Germinal center (tissue), 1 donor: ENCODE results near the gene ST6GALNAC3.
A peak's percentile ranks its signal among the peaks of the same experiment; 100 is the strongest.
"Not testable (repeated sequence)": the region's sequence is repeated elsewhere in the genome, so short reads cannot be mapped to it uniquely, and the experiment has no call there.

Experiments
- DNase-seq: peaks from one replicate; pipeline ENCODE4 v3.0.0; 2012; ENCODE audit warnings: mixed read lengths, low spot score

ST6GALNAC3 gene

DNA sequence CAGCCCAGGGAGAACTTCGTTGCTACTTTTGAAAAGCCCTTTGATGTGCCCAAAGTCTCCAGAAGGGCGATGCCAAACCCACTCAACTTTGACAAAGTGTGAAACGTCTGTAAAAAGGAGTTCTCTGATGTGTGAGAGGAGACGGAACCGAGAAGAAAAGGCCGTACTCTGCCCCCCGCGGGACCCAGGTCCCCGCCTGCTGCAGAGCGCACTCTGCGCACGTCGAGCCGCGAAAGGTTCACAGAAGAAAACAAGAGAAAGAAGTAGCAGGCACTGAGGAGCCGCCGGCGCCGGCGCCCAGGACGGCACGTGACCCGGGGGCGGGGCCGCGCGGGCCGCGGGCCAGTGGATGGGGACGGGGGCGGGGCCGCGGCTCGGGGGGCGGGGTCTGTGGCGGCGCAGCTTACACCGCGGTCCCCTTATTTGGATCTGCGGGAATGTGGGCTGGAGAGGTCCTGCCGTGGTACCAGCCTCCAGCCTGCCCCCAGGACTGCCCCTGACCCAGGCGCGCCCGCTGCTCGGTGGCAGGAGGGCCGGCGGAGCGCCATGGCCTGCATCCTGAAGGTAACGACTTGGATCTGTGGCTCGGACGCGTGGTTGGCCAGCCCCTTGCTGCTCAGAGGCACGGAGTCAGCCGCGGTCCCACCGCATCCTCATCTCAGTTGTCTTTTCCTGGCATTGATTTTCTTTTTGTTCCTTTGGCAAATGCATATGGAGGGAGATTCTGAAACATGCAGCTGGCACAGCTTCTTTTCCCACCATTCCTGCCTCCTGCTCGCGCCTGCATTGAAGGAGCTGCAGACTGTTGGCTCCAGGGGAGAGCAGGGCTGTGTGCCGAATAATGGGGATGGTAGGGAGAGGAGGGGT lies at the start of gene ST6GALNAC3:
Gene ST6GALNAC3, plus strand, starts transcription at position 426 of the 867 bp plus-strand sequence.
- DNase-seq = peak; percentile 68

DNA sequence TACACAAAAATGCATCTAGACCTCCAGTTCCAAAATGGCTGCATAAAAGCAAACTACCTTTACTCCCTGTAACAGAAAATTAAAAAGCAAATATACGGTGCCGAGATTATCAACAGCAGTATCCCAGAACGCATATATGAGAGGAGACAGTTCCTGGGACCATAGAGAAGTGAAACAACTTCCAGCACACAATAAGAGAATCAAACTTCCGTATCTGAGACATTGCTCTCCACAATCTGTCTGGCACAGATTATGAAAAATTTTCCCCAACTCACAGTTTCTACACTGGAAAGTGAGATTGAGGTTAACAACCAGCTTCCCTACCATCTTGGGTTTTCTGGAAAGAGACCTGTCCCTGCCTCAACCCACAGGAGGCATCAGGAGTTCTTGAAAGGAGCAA lies 47.2 kb upstream of the ST6GALNAC3 start:
- no peak for DNase-seq

DNA sequence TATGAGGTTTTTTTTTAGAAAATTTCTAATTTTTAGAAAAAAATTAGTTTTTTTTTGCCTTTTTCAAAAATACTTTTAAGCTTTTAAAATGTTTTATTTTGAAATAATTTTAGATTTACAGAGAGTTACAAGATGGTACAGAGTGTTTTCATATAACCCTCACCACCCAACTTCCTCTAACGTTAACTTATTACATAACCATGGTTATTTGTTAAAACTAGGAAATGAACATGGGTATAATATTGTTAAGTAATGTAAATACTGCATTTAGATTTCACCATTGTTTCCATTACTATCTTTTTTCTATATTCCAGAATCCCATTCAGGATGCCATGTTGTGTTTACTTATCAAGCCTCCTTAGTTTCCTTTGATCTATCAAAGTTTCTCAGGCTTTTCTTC lies 45.2 kb upstream of the ST6GALNAC3 start:
- DNase-seq = no peak

DNA sequence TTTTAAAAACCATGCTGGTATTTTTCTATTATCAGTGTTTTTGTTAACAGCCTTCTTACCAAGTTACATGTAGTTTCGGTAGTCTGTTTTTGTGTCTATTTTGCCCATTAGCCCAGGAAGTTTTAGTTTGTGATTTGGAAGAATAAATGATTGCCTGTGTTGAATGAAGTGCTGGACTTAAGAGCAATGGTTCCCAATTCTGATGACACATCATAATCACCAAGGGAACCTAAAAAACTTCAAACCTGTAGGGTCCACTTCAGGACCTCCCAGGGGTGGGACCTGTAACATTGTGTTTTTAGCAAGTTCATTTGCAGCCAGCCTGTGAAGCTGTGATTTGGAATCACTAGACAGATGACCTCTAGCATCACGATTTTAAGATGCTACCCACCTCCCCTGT lies 43.0 kb upstream of the ST6GALNAC3 start:
- no peak for DNase-seq

DNA sequence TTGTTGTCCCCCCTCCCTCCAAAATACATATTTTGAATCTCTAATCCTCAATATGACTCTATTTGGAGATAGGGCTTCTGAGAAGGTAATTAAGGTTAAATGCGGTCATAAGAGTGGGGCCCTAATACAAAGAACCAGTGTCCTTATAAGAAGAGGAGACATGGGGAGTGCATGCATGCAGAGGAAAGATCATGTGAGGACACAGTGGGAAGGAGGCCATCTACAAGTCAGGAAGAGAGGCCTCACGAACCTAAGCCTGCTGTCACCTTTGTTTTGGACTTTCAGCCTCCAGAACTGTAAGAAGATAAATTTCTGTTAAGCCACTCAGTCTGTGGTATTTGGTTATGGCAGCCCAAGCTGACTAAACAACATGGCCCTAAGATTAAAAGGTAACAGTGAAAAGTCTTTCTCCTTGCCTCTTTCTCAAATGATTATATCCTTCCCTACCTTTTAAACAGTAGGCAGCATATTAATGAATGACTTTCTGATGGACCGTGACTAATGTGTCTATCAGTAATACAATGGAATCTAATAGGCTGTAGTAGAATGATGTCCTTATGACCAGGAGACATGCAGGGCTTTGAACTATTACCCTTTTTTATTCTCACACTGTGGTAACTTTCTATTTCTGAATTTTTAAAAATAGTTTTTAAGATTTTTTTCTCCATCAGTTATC lies 40.6 kb upstream of the ST6GALNAC3 start:
- DNase-seq = no peak

DNA sequence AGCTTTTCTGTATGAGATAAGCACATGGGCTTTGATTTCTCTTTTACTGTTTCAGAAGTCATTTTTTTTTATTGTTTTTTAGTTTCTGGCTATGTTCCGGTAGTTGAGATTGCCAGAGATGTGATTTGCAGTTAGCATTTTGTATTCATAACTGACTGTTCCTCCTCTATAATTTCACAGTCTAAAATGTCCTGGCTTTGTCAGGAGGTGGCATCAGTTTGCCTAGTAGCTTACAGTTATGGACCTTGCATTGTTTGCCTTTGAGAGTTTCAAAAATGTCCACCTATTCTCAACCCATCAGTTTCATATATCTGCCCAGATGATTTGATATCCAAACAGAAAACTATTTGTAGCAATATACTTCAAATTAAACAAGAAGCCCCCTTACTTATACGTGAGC lies 39.5 kb upstream of the ST6GALNAC3 start:
- no peak for DNase-seq

DNA sequence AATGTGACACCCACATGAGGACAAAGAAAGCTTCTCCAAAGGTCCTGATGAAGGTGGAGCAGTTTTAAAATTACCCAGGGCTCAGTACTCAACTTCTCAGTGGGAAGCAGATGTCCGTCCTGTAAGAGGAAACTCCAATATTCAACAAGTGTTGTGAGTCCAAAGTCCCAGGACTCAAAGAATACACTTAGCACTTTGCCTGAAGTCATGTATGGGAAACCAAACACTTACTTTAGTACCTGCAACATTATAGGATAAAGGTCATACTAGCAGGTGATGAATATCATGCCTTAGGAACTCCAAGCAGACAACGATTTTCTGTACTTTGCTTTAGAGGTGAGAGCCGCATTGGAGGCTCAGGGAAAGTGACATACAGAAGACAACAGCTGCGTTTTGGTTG lies 37.2 kb upstream of the ST6GALNAC3 start:
- DNase-seq = no peak

DNA sequence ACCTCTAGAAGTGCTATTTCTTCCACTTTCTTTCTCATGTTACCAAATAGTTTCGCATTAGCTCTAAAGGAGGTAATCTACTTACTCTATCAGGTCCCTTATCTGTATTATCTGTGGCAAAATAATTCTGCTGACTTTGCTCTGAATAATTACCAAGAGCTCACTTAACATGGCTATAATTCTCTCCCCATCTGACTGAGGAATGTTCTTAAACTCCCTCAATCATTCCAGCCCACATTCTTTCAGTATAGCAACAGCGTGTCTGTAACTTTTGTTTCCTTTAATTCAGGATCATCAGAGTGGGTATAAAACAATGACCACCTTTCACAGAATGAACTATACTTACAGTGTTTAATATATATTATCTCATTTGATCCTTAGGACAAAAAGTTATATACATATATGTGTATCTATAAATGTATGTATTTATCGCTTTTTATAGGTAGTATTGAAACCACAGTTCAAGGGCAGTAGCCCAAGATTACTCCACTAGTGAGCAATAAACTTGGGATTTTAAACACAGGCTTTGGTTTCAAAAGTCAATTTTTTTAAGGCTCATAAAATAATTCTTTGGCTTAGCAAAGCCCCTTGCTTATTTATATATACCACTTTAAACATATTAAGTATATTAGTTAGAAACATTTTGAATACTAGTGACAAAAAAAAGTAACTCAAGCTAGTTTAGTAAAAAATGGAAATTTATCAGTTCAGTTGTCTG lies 36.1 kb upstream of the ST6GALNAC3 start:
- DNase-seq = no peak

DNA sequence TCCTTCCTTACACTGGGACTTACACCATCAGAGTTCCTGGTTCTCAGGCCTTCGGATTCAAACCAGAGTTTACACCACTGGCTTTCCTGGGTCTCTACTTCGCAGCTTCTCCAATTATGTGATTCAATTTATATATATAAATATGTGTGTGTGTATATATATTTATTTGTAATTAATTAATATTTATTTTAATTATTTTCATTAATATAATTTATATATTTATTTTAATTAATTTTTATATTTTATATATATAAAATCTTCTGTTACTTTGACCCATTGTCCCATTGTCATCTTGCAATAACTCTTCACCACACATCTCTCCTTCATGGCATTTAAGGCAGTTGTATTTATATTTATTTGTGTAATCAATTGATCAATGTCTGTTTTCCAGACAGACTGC lies 28.4 kb upstream of the ST6GALNAC3 start:
- DNase-seq = no peak

DNA sequence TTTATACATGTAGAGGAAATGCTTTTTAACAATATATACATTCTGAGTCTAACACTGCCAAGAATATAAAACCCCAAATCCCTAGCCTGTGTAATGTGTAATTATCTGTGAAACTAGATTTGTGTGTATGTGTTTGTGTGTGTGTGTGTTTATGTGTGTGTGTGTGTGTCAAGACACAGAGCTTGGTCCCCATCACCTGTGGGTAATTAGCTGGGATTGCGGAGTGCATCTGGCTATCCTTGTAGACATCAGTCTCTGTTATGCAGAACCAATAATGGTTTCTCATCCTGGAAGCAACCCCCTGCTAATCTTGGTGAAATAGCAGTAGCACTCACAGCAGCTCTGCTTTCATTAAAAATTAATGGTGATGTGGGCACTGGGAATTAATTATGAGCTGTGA lies 26.3 kb upstream of the ST6GALNAC3 start:
- no peak for DNase-seq

DNA sequence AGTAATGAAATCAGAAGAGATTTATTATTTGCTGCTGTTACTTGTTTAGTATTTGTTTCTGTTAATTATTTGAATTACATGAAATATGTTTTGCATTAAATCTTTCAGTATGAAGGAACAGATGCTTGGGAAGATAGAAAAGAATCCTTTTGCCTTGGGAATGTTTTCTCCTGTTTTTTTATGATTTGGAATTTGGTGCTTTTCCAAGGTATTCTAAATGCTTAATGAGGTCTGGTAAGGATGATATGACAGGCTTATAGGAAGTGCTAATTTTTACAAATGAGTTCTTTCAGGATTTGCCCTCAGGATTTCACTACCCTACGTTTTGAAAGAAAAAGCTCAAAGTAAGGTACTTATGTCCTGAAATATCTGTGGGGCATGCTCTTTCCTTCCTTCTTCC lies 25.6 kb upstream of the ST6GALNAC3 start:
- DNase-seq = no peak

DNA sequence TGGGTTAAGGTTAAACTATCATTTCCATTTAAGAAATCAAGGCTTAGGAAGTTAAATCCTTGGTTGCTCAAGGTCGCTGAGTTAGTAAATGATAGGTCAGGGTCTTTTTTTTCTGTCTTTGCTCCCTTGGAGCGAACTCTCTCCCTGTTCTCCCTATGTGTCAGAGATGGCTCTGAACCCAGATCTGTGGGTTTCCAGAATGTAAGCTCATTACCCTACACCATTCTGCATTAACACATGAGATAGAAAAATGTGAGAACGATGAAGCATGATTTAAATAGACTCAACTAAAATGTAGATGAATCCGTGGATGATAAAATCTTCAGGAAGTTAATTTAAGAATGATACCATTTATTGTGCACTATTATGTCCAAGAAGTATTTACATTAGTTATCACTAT lies 25.0 kb upstream of the ST6GALNAC3 start:
- DNase-seq = no peak

DNA sequence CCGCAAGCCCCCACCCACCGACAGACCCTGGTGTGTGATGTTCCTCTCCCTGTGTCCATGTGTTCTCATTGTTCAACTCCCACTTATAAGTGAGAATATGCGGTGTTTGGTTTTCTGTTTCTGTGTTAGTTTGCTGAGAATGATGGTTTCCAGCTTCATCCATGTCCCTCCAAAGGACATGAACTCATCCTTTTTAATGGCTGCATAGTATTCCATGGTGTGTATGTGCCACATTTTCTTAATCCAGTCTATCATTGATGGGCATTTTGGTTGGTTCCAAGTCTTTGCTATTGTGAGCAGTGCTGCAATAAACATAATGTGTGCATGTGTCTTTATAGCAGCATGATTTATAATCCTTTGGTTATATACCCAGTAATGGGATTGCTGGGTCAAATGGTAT lies 24.5 kb upstream of the ST6GALNAC3 start:
- DNase-seq = not testable (repeated sequence)

DNA sequence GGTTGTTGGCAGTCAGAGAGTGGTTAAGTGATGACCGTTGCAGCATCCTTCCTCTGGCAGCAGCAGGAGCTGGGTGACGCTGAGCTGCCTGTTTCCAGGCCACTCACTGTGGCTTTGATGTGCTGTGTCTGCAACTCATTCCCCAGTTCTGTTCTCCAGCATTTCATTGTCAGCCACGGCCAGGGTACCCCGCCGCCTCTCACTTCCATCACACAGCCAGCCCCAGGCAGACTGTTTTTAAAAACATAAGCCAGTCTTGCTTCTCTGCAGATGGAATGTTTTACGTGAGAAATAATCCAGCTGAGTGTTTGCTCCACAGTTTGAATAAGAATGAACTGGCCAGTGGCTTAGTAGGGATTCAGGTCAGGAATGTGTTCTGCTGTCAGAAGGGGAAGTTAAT lies 21.5 kb upstream of the ST6GALNAC3 start:
- DNase-seq = no peak

DNA sequence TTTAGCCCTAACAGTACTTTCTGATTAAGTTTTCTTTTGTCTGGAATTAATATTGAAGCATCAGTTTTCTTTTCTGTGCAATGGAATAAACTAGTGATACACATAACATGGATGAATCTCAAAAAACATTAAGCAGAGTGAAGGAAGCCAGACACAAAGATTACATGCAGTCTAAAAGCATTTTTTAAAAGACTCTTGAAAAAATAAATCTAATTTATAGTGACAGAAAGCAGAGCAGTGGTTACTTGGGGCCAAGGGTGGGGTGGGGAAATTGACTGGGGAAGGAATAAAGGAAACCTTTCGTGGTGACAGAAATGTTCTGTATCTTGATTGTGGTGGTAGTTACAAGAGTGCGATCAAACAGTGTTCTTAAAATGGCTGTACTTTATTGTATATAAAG lies 20.2 kb upstream of the ST6GALNAC3 start:
- no peak for DNase-seq

DNA sequence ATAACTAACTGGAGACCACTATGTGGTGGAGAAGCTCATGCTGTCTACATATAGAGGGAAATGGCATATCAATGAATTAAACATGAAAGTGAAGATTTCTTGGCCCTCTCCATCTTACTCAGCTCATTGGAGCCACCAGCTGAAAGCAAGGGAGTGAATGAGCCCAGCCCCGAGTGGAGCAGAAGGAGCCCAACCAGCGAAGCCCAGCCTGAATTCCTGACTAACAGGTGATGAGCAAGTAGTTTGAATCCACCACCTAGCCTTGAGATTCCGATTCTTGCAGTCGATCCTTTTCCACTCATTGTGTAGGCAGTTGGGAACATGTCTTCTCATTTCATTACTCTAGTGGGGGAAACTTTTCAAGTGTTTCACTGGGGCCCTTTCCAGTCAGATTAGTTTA lies 18.6 kb upstream of the ST6GALNAC3 start:
- no peak for DNase-seq

DNA sequence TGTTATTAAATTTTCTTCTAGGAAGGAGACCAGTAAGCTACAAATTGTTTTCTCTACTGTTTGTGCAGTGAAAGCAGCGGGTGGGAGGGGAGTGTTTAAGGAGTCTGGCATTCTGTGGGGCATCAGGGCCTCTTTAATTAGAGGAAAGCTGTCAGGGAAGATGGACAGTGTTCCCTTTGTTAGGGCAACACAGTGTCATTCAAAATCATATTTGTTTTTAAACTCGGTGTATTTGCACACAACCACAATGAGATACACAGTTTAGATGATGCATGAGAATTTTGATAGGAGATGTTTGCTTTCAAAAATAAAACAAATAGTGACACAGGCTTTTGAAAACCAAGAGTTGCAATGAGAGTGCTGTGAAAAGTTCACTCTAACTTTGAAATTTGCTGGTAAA lies 15.1 kb upstream of the ST6GALNAC3 start:
- DNase-seq = no peak

DNA sequence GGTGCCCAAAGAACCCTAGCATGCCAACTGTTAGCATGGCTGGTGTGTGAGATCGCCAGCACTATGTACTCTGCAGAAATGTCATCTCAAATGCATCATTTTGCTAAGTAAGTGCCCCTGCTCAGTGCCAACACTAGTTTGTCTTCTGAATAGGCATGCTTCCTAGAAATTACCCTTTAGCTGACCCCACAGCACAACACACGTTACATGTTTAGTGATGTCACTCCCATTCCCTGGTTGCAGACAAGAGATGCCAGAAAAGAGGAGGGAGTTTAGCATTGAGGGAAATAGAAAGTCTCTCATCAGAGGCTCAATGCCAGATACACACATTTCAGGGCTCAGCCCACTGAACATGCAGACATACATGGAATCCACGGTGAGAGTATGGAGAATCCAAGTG lies 9.3 kb upstream of the ST6GALNAC3 start:
- no peak for DNase-seq

DNA sequence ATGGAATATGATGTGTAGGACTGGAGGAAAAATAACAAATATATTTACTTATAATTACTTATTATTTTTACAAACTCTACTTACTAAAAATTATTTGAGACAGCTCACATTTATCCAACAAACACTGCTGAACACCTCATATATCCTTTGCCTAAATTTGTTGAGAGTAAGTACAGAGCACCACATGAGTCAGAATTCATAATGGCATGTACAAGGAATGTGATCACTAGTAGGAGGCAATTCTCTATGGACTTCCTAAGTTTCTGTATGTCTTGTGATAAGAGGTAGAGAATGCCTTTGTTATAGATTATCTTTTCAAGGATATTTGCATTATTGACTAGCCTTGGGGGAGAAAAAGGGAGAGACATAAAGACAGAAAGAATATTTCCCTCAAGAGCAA lies 8.2 kb upstream of the ST6GALNAC3 start:
- DNase-seq = no peak

DNA sequence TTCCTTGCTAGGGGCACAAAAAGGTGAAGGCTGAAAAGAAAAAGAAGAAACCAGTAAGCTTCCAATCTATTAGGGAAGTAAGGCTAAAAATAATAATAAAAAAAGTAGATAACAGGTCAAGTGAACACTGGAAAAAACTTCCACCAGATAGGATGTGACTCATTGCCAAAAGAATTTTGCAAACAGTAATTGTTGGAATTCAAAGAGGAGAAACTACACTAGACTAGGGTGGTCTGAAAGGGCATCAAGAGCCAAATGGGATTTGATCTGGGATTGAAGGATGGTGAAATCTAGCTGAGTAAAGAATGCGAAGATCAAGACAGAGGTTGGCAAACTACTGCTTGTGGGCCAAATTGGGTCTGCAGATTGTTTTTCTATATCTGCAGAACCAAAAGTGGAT lies 6.0 kb upstream of the ST6GALNAC3 start:
- DNase-seq = no peak

DNA sequence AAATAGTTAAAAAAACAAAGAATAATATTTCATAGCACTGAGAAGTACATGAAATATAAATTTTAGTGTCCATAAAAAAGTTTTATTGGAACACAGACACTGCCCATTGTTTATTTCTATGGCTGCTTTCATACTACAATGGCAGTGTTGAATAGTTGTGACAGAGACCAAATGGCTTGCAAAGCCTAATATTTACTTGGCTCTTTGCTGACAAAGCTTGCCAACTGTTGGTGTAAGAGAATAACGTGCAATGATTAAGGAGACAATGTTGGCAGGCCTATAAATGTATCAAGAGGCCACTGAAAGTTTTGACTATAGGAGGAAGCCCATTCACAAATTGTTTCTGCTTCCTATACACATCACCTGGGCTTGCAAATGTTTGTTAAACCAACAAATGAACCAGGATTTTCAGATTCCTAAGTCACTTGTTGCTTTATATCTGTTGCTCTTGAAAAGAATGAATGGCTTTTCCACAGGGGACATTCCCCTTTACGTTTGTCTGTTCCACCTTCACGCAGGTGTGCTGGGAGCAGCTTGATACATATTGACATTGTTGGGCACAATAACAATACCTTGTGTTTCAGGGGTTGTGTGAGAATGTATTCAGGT lies 5.5 kb upstream of the ST6GALNAC3 start:
- no peak for DNase-seq

DNA sequence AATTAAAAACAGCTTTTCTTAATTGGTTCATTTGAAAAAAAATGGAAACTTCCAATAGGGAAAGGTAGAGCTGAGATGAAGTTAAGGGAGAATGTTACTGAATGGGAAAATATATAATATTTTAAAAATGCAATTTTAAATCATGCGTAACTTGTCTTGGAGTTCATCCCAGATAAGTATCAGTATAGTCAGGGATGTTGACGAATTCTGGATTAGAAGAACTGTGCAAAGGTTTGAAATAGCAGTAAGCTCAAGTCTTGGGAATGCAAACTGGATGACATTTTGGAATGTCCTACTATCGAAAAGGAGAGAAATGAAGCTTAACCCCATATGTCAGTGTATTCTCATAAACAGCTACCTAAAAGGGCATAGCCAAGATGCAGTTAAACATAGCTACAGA lies 4.0 kb upstream of the ST6GALNAC3 start:
- no peak for DNase-seq

DNA sequence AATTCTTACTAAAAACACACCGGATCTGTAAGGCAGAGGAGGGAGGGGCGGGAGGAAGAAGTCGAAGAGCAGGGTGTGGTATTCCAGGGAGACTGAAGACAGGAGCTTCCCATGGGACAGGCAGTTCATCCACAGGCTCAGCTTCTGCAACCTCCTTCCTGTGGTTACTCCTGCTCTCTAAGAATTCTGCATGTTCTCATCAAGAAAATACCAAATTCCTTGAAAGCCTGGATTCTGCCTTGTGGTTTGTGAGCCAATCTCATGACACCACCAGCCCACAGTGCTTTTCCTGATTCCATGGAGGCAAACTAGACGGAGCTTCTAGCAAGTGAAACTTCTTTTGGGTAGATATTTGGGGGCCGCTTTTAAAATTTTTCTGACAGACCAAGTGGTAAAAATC lies 1.1 kb upstream of the ST6GALNAC3 start:
- no peak for DNase-seq
